ENCODE measurements around the gene GRB10. TPM values are rescaled to one million over a fixed set of nuclear protein-coding genes. Genes with fewer than 3 reads are reported as not detected.

The GRB10 gene
- total RNA-seq, 1 donor from 2014 or later: 91.1 TPM

GRCh38 chr7:50657341-50657873, 125.3 kb downstream of the GRB10 start:
- no peak for DNase-seq (ENCODE audit: low read depth, low spot score)

GRCh38 chr7:50656141-50656895, 126.4 kb downstream of the GRB10 start:
- no peak for DNase-seq (ENCODE audit: low read depth, low spot score)

- DNase-seq (ENCODE audit: low read depth, low spot score): no peak
Observed at GRCh38 chr7:50655490-50655889, 127.2 kb downstream of the GRB10 start.

GRCh38 chr7:50655020-50655419, 127.7 kb downstream of the GRB10 start:
- DNase-seq (ENCODE audit: low read depth, low spot score): no peak

GRCh38 chr7:50653981-50654425, 128.7 kb downstream of the GRB10 start:
- DNase-seq (ENCODE audit: low read depth, low spot score): no peak

- DNase-seq (ENCODE audit: low read depth, low spot score): no peak
Observed at GRCh38 chr7:50653126-50653864, 129.4 kb downstream of the GRB10 start.

GRCh38 chr7:50652400-50653125, 130.1 kb downstream of the GRB10 start:
- DNase-seq (ENCODE audit: low read depth, low spot score): no peak

GRCh38 chr7:50651271-50651989, 131.3 kb downstream of the GRB10 start:
- DNase-seq (ENCODE audit: low read depth, low spot score): no peak

- no peak for DNase-seq (ENCODE audit: low read depth, low spot score)
Observed at GRCh38 chr7:50650057-50650664, 132.5 kb downstream of the GRB10 start.

- no peak for DNase-seq (ENCODE audit: low read depth, low spot score)
Observed at GRCh38 chr7:50649259-50649885, 133.3 kb downstream of the GRB10 start.

GRCh38 chr7:50648570-50649169, 134.0 kb downstream of the GRB10 start:
- DNase-seq (ENCODE audit: low read depth, low spot score): no peak

GRCh38 chr7:50648076-50648475, 134.6 kb downstream of the GRB10 start:
- no peak for DNase-seq (ENCODE audit: low read depth, low spot score)

GRCh38 chr7:50647286-50647980, 135.3 kb downstream of the GRB10 start:
- no peak for DNase-seq (ENCODE audit: low read depth, low spot score)

GRCh38 chr7:50646069-50646468, 136.6 kb downstream of the GRB10 start:
- no peak for DNase-seq (ENCODE audit: low read depth, low spot score)

- DNase-seq (ENCODE audit: low read depth, low spot score): no peak
Observed at GRCh38 chr7:50645186-50645585, 137.5 kb downstream of the GRB10 start.

GRCh38 chr7:50644586-50644985, 138.1 kb downstream of the GRB10 start:
- DNase-seq (ENCODE audit: low read depth, low spot score): no peak

- DNase-seq (ENCODE audit: low read depth, low spot score): no peak
Observed at GRCh38 chr7:50644114-50644513, 138.6 kb downstream of the GRB10 start.

- no peak for DNase-seq (ENCODE audit: low read depth, low spot score)
Observed at GRCh38 chr7:50641442-50642405, 141.0 kb downstream of the GRB10 start.
